Esophagus (tissue), 2 donors: ENCODE measurements around the gene HCST. TPM values are rescaled to one million over a fixed set of nuclear protein-coding genes. Genes with fewer than 3 reads are reported as not detected.
A peak's percentile ranks its signal among the peaks of the same experiment; 100 is the strongest.
"Not testable (repeated sequence)": the region's sequence is repeated elsewhere in the genome, so short reads cannot be mapped to it uniquely, and the experiment has no call there.

Source experiments
- H3K27ac ChIP-seq, 2 donors: one replicate each; pipeline ENCODE4 v1.5.1; 2013; ENCODE audit warnings: low read depth in 2 of 2, mild to moderate bottlenecking in 2 of 2, inconsistent platforms in 1 of 2, low read length in 1 of 2, moderate library complexity in 1 of 2
- H3K27me3 ChIP-seq, 2 donors: one replicate each; pipeline ENCODE4 v1.6.1; 2013; ENCODE audit warnings: low read length in 2 of 2, control low read depth in 1 of 2, mild to moderate bottlenecking in 1 of 2; ENCODE audit not compliant: insufficient read depth in 2 of 2, control insufficient read depth in 1 of 2
- H3K36me3 ChIP-seq, 2 donors: one replicate each; pipeline ENCODE4 v1.6.1; 2013; ENCODE audit warnings: low read length in 1 of 2; ENCODE audit not compliant: control insufficient read depth in 2 of 2, insufficient read depth in 2 of 2
- H3K4me1 ChIP-seq, 2 donors: one replicate each; pipeline ENCODE4 v1.6.1; 2013; ENCODE audit warnings: low read length in 1 of 2; ENCODE audit not compliant: control insufficient read depth in 2 of 2, insufficient read depth in 2 of 2
- H3K4me3 ChIP-seq, 2 donors: one replicate each; pipeline ENCODE4 v1.5.1; 2013; ENCODE audit warnings: low read length in 2 of 2, mild to moderate bottlenecking in 2 of 2, low read depth in 1 of 2, moderate library complexity in 1 of 2
- H3K9me3 ChIP-seq, 2 donors: one replicate each; pipeline ENCODE4 v1.6.1; 2013; ENCODE audit warnings: mild to moderate bottlenecking in 2 of 2, low read depth in 1 of 2, low read length in 1 of 2, moderate library complexity in 1 of 2; ENCODE audit not compliant: control insufficient read depth in 2 of 2, insufficient read depth in 1 of 2
- WGBS, 2 donors: extraction: QIAGEN DNeasy Blood & Tissue Kit; methylation state at CpG; one replicate each; pipeline ENCODE4 v1.1.7; 2013; 5-methylcytosine and 5-hydroxymethylcytosine counted together
- polyA plus RNA-seq, 2 donors: library from polyadenylated mRNA; stranded (reverse); fragments of 200-250 nt; gene quantifications; one replicate each; pipeline ENCODE4 v1.2.3, GENCODE V29; 2013
- donor health status: healthy with polysubstance abuse.
- donor health status: Bipolar disorder and iron deficiency.

HCST gene
- polyA plus RNA-seq, 2 donors, result 6.2 to 6.7 TPM

GRCh38 chr19:35910355-35910754, 8.0 kb downstream of the HCST start:
- not testable (repeated sequence) for H3K27ac ChIP-seq
- 91 to 93% methylated on average over 14 of the region's 14 CpGs for WGBS, 2 donors

GRCh38 chr19:35911173-35911572, 8.8 kb downstream of the HCST start:
- WGBS, 2 donors, result 53 to 65% methylated on average over 3 of the region's 3 CpGs
- H3K27ac ChIP-seq, result no peak overlapping the region

More at GRCh38 chr19:35910355-35910754, 8.0 kb downstream of the HCST start:
- H3K9me3 ChIP-seq, H3K4me3 ChIP-seq, H3K36me3 ChIP-seq, H3K4me1 ChIP-seq, H3K27me3 ChIP-seq: not testable (repeated sequence)

DNA sequence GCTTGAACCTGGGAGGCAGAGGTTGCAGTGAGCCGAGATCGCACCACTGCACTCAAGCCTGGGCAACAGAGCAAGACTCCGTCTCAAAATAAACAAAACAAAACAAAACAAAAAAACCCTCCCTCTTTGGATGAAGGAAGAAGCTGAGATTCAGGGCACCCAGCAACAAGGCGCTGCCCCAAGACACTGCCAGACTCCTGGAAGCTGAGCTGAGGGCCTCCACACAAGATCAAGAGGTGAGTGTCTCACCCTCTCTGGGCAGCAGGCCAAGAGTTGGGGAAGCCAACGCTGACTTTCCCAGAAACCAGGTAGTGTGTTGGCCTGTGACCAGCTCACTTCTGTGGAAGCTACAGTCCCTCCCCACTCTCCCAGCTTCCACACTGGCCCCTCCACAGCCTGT, 9.5 kb downstream of the HCST start:
- H3K36me3 ChIP-seq, result no peaks in the 10 kb centered on the region
- 40 to 41% methylated on average over 5 of the region's 5 CpGs for WGBS, 2 donors

More at GRCh38 chr19:35911173-35911572, 8.8 kb downstream of the HCST start:
- Histone ChIP-seq H3K36me3 (no peaks in the 10 kb centered on the region), H3K4me3 (no peak overlapping the region), H3K4me1 (no peaks in the 10 kb centered on the region), H3K27me3 (no peaks in the 10 kb centered on the region), H3K9me3 (no peaks in the 10 kb centered on the region)

GRCh38 chr19:35913589-35913988, 11.3 kb downstream of the HCST start:
- Histone ChIP-seq H3K4me3 (no peak overlapping the region), H3K9me3 (no peaks in the 10 kb centered on the region), H3K27ac (no peak overlapping the region), H3K36me3 (no peaks in the 10 kb centered on the region), H3K27me3 (no peaks in the 10 kb centered on the region), H3K4me1 (no peaks in the 10 kb centered on the region)
- WGBS, 2 donors, result 37 to 42% methylated on average over 7 of the region's 7 CpGs

More for the DNA sequence above, 9.5 kb downstream of the HCST start:
- H3K27me3 ChIP-seq, result no peaks in the 10 kb centered on the region
- no peak overlapping the region for H3K27ac ChIP-seq
- no peaks in the 10 kb centered on the region for H3K9me3 ChIP-seq
- H3K4me3 ChIP-seq, result no peak overlapping the region
- no peaks in the 10 kb centered on the region for H3K4me1 ChIP-seq

GRCh38 chr19:35915443-35915842, 13.1 kb downstream of the HCST start:
- H3K27ac ChIP-seq, result no peak overlapping the region
- WGBS, 2 donors, result 53 to 64% methylated on average over 3 of the region's 3 CpGs
- no peaks in the 10 kb centered on the region for H3K36me3 ChIP-seq
- no peaks in the 10 kb centered on the region for H3K9me3 ChIP-seq
- no peak overlapping the region for H3K4me3 ChIP-seq
- H3K27me3 ChIP-seq, result no peaks in the 10 kb centered on the region
- H3K4me1 ChIP-seq, result no peaks in the 10 kb centered on the region

DNA sequence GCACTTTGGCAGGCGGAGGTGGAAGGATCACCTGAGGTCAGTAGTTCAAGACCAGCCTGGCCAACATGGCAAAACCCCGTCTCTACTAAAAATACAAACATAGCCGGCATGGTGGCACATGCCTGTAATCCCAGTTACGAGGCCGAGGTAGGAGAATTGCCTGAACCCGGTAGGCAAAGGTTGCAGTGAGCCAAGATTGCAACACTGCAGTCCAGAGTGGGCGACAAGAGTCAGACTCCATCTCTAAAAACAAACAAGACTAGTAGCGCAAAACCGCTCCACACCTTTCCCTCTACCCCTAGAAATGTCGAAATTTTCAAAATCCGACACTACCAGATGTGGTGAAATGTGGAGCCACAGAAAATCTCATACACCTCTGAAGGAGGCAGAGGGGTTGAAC, 17.0 kb downstream of the HCST start:
- H3K4me1 ChIP-seq, result no peaks in the 10 kb centered on the region
- 88 to 89% methylated on average over 11 of the region's 11 CpGs for WGBS, 2 donors
- no peaks in the 10 kb centered on the region for H3K36me3 ChIP-seq
- no peaks in the 10 kb centered on the region for H3K9me3 ChIP-seq
- H3K4me3 ChIP-seq, result no peak overlapping the region
- H3K27ac ChIP-seq, result no peak overlapping the region
- no peaks in the 10 kb centered on the region for H3K27me3 ChIP-seq

- no peaks in the 10 kb centered on the region for H3K36me3 ChIP-seq
- H3K27me3 ChIP-seq, result no peaks in the 10 kb centered on the region
- peaks cover 0 to 4% of the 10 kb centered on the region in 2 donors for H3K9me3 ChIP-seq
- WGBS, 2 donors, result 71 to 80% methylated on average over 6 of the region's 6 CpGs
- no peak overlapping the region for H3K4me3 ChIP-seq
- no peak overlapping the region for H3K27ac ChIP-seq
- no peaks in the 10 kb centered on the region for H3K4me1 ChIP-seq
Measured at GRCh38 chr19:35921012-35921411, 18.7 kb downstream of the HCST start.

GRCh38 chr19:35925501-35925900, 23.2 kb downstream of the HCST start:
- H3K9me3 ChIP-seq, result peaks cover 0 to 4% of the 10 kb centered on the region in 2 donors
- no peaks in the 10 kb centered on the region for H3K36me3 ChIP-seq
- H3K4me1 ChIP-seq, result no peaks in the 10 kb centered on the region
- H3K27ac ChIP-seq, result no peak overlapping the region
- H3K27me3 ChIP-seq, result no peaks in the 10 kb centered on the region
- H3K4me3 ChIP-seq, result no peak overlapping the region
- 83 to 87% methylated on average over 3 of the region's 3 CpGs for WGBS, 2 donors

GRCh38 chr19:35928507-35928906, 26.2 kb downstream of the HCST start:
- no peak overlapping the region for H3K27ac ChIP-seq
- no peaks in the 10 kb centered on the region for H3K27me3 ChIP-seq
- no peaks in the 10 kb centered on the region for H3K36me3 ChIP-seq
- no peaks in the 10 kb centered on the region for H3K4me1 ChIP-seq
- WGBS, 2 donors, result 75 to 84% methylated on average over 5 of the region's 5 CpGs
- H3K9me3 ChIP-seq, result peaks cover 0 to 4% of the 10 kb centered on the region in 2 donors
- H3K4me3 ChIP-seq, result no peak overlapping the region

GRCh38 chr19:35929876-35930275, 27.5 kb downstream of the HCST start:
- Histone ChIP-seq H3K4me1 (no peaks in the 10 kb centered on the region), H3K27ac (peak overlapping the region in 1 of 2 donors; percentile 10), H3K27me3 (no peaks in the 10 kb centered on the region), H3K9me3 (peaks cover 0 to 4% of the 10 kb centered on the region in 2 donors), H3K36me3 (no peaks in the 10 kb centered on the region), H3K4me3 (no peak overlapping the region)
- WGBS, 2 donors, result 64 to 69% methylated on average over 2 of the region's 2 CpGs
